Keratinocyte (primary cell): Measurements from ENCODE around the gene AFG1L.

ENCODE experiments used
- EZH2 ChIP-seq: IDR thresholded peaks from one replicate; pipeline ENCODE4 v1.6.1; 2012; ENCODE audit warnings: inconsistent platforms, mild to moderate bottlenecking, low read length, moderate library complexity
- TF ChIP-seq, protein P1 (sequence below), 3 experiments: IDR thresholded peaks in 1 of 3; conservative IDR thresholded peaks in 1 of 3; optimal IDR thresholded peaks in 1 of 3; 2 replicates in 2 of 3; 3 replicates in 1 of 3; pipeline versions ENCODE3 to v1.5.1; 2011; ENCODE audit warnings: low read length in 3 of 3, mild to moderate bottlenecking in 3 of 3, moderate library complexity in 2 of 3, control low read depth in 1 of 3, inconsistent platforms in 1 of 3; ENCODE audit not compliant: insufficient read depth in 2 of 3; ENCODE audit errors: extremely low read depth in 1 of 3

DNA sequence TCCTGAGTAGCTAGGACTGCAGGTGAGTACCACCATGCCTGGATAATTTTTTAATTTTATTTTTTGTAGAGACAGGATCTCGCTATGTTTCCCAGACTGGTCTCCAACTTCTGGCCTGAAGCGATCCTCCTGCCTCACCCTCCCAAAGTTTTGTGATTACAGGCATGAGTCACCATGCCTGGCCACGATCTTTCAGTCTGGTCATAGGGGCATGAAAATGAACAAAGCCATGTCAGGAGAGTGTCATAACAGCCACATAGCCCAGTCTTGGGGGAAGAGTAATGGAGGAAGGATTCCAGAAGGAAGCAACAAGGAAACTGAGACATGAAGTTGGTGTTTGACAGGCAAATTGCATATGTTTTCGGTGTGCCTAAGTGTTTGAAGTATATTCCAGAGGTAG lies 17.0 kb upstream of the AFG1L start:
- TF ChIP-seq EZH2: no peak
- TF ChIP-seq, protein P1, sequence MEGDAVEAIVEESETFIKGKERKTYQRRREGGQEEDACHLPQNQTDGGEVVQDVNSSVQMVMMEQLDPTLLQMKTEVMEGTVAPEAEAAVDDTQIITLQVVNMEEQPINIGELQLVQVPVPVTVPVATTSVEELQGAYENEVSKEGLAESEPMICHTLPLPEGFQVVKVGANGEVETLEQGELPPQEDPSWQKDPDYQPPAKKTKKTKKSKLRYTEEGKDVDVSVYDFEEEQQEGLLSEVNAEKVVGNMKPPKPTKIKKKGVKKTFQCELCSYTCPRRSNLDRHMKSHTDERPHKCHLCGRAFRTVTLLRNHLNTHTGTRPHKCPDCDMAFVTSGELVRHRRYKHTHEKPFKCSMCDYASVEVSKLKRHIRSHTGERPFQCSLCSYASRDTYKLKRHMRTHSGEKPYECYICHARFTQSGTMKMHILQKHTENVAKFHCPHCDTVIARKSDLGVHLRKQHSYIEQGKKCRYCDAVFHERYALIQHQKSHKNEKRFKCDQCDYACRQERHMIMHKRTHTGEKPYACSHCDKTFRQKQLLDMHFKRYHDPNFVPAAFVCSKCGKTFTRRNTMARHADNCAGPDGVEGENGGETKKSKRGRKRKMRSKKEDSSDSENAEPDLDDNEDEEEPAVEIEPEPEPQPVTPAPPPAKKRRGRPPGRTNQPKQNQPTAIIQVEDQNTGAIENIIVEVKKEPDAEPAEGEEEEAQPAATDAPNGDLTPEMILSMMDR (optimal IDR thresholded peaks at IDR 0.05 in 1 of 3, IDR thresholded peaks at IDR 0.05 in 1 of 3, conservative IDR thresholded peaks at IDR 0.05 in 1 of 3; ENCODE audit: extremely low read depth in 1 of 3, insufficient read depth in 2 of 3, low read length in 3 of 3): no peak
